Measurements from ENCODE around the gene SIGMAR1. TPM values are rescaled to one million over a fixed set of nuclear protein-coding genes. Genes with fewer than 3 reads are reported as not detected.

The SIGMAR1 gene
- total and polyA plus RNA-seq, 4 donors = 26.0 to 72.0 (median 63.3) TPM

- no peak for TF ChIP-seq CTCF (IDR thresholded peaks at IDR 0.05; ENCODE audit: control extremely low read depth, extremely low read depth)
- Histone ChIP-seq H3K4me3 (no peak overlapping the region), H3K36me3 (ENCODE audit: control insufficient read depth in 4 of 4, insufficient read depth in 4 of 4, low read length in 4 of 4) (peaks cover 0 to 8% (median 5%) of the 10 kb centered on the region in 4 donors), H3K27ac (ENCODE audit: low read depth in 1 of 2, low read length in 1 of 2) (no peak overlapping the region), H3K27me3 (ENCODE audit: control insufficient read depth in 3 of 3, insufficient read depth in 3 of 3, low read length in 2 of 3) (peaks cover 0 to 14% (median 8%) of the 10 kb centered on the region in 3 donors), H3K9me3 (ENCODE audit: control insufficient read depth in 4 of 4, insufficient read depth in 3 of 4, low read length in 3 of 4) (no peaks in the 10 kb centered on the region), H3K9ac (ENCODE audit: insufficient read depth in 1 of 2, low read length in 2 of 2) (no peak overlapping the region), H3K4me1 (ENCODE audit: control insufficient read depth in 5 of 5, insufficient read depth in 5 of 5, low read length in 5 of 5) (peaks cover 0 to 19% (median 7%) of the 10 kb centered on the region in 5 donors)
- DNase-seq (no peak), ATAC-seq (ENCODE audit: insufficient read depth, low FRiP score) (no peak)
- 89 to 96% methylated on average over 14 of the region's 14 CpGs for WGBS, 2 donors
Measured at GRCh38 chr9:34635556-34635955, 2.0 kb downstream of the SIGMAR1 start.

- 81 to 87% methylated on average over 3 of the region's 3 CpGs for WGBS, 2 donors
- peaks cover 0 to 8% (median 5%) of the 10 kb centered on the region in 4 donors for H3K36me3 ChIP-seq (ENCODE audit: control insufficient read depth in 4 of 4, insufficient read depth in 4 of 4, low read length in 4 of 4)
- peaks cover 0 to 23% (median 17%) of the 10 kb centered on the region in 3 donors for H3K27me3 ChIP-seq (ENCODE audit: control insufficient read depth in 3 of 3, insufficient read depth in 3 of 3, low read length in 2 of 3)
- ATAC-seq (ENCODE audit: insufficient read depth, low FRiP score) = no peak
- H3K4me3 ChIP-seq = no peak overlapping the region
- no peak overlapping the region for H3K9ac ChIP-seq (ENCODE audit: insufficient read depth in 1 of 2, low read length in 2 of 2)
- TF ChIP-seq CTCF (IDR thresholded peaks at IDR 0.05; ENCODE audit: control extremely low read depth, extremely low read depth) = no peak
- H3K4me1 ChIP-seq (ENCODE audit: control insufficient read depth in 5 of 5, insufficient read depth in 5 of 5, low read length in 5 of 5) = peaks cover 0 to 19% (median 7%) of the 10 kb centered on the region in 5 donors
- no peak for DNase-seq
- H3K27ac ChIP-seq (ENCODE audit: low read depth in 1 of 2, low read length in 1 of 2) = no peak overlapping the region
- H3K9me3 ChIP-seq (ENCODE audit: control insufficient read depth in 4 of 4, insufficient read depth in 3 of 4, low read length in 3 of 4) = no peaks in the 10 kb centered on the region
Measured at GRCh38 chr9:34634551-34635248, 2.9 kb downstream of the SIGMAR1 start.

GRCh38 chr9:34633851-34634550, 3.6 kb downstream of the SIGMAR1 start:
- 24 to 26% methylated on average over 3 of the region's 3 CpGs for WGBS, 2 donors
- DNase-seq (peak; percentile 69 to 75 (median 74)), ATAC-seq (ENCODE audit: insufficient read depth, low FRiP score) (no peak)
- peaks cover 0 to 8% (median 5%) of the 10 kb centered on the region in 4 donors for H3K36me3 ChIP-seq (ENCODE audit: control insufficient read depth in 4 of 4, insufficient read depth in 4 of 4, low read length in 4 of 4)
- peak; percentile 79 for TF ChIP-seq CTCF (IDR thresholded peaks at IDR 0.05; ENCODE audit: control extremely low read depth, extremely low read depth)
- peaks cover 0 to 19% (median 7%) of the 10 kb centered on the region in 5 donors for H3K4me1 ChIP-seq (ENCODE audit: control insufficient read depth in 5 of 5, insufficient read depth in 5 of 5, low read length in 5 of 5)
- H3K9me3 ChIP-seq (ENCODE audit: control insufficient read depth in 4 of 4, insufficient read depth in 3 of 4, low read length in 3 of 4) = no peaks in the 10 kb centered on the region
- H3K9ac ChIP-seq (ENCODE audit: insufficient read depth in 1 of 2, low read length in 2 of 2) = no peak overlapping the region
- H3K27me3 ChIP-seq (ENCODE audit: control insufficient read depth in 3 of 3, insufficient read depth in 3 of 3, low read length in 2 of 3) = peaks cover 0 to 30% (median 24%) of the 10 kb centered on the region in 3 donors
- no peak overlapping the region for H3K4me3 ChIP-seq
- no peak overlapping the region for H3K27ac ChIP-seq (ENCODE audit: low read depth in 1 of 2, low read length in 1 of 2)

Measured in lung (tissue), 12 donors.